Duodenal mucosa (tissue), 2 donors: ENCODE results near the gene SLC25A52.

Experiments
- H3K27ac ChIP-seq: one replicate; pipeline ENCODE4 v1.7.0; 2013; ENCODE audit warnings: low read depth, low read length
- H3K27me3 ChIP-seq, 2 donors: one replicate each; pipeline ENCODE4 v1.7.0; 2013; ENCODE audit warnings: low read length in 2 of 2, control low read depth in 1 of 2; ENCODE audit not compliant: insufficient read depth in 2 of 2, control insufficient read depth in 1 of 2
- H3K36me3 ChIP-seq, 2 donors: one replicate each; pipeline ENCODE4 v1.7.0; 2013; ENCODE audit warnings: low read length in 2 of 2, control low read depth in 1 of 2; ENCODE audit not compliant: insufficient read depth in 2 of 2, control insufficient read depth in 1 of 2
- H3K4me1 ChIP-seq, 2 donors: one replicate each; pipeline ENCODE4 v1.7.0; 2013; ENCODE audit warnings: low read length in 2 of 2, control low read depth in 1 of 2; ENCODE audit not compliant: insufficient read depth in 2 of 2, control insufficient read depth in 1 of 2
- H3K4me3 ChIP-seq, 2 donors: one replicate each; pipeline ENCODE4 v1.7.0; 2013; ENCODE audit warnings: low read length in 2 of 2, low read depth in 1 of 2
- H3K9ac ChIP-seq, 2 donors: one replicate each; pipeline ENCODE4 v1.7.0; 2013; ENCODE audit warnings: low read length in 2 of 2, low read depth in 1 of 2
- H3K9me3 ChIP-seq, 2 donors: one replicate each; pipeline ENCODE4 v1.7.0; 2013; ENCODE audit warnings: low read length in 2 of 2, control low read depth in 1 of 2; ENCODE audit not compliant: control insufficient read depth in 1 of 2

The SLC25A52 gene

DNA sequence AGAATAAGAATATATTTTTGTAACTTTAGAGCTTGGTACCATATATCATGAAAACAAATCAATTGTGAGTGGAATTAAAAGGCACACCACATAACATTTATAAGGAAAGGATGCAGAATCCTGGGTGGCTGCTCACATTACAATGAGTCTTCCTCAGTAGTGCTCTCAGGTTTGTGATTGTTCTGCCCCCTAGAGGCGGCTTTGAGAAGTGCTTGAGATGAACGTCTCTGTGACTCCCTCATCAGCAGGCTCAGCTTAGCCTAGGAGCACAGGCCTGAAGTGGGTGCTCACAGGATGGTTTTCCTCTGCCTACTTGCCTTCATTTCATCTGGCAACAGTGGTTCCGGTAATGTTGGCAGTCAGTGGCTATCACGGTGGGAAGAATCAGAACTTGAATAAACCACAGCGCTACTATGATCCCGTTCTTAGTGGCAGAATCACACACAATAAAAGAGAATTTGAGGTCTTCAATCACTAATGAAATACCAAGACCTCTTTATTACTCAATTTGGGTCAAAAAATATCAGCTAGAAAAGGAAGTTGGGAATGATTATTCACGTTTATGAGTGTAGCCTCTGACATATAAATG lies 38.2 kb downstream of the SLC25A52 start:
- no peaks in the 10 kb centered on the region for H3K27me3 ChIP-seq
- no peaks in the 10 kb centered on the region for H3K36me3 ChIP-seq
- H3K27ac ChIP-seq, result no peak overlapping the region
- H3K4me1 ChIP-seq, result peaks cover 0 to 5% of the 10 kb centered on the region in 2 donors
- no peak overlapping the region for H3K9ac ChIP-seq
- no peak overlapping the region for H3K4me3 ChIP-seq
- H3K9me3 ChIP-seq, result peaks cover 7 to 10% of the 10 kb centered on the region in 2 donors

DNA sequence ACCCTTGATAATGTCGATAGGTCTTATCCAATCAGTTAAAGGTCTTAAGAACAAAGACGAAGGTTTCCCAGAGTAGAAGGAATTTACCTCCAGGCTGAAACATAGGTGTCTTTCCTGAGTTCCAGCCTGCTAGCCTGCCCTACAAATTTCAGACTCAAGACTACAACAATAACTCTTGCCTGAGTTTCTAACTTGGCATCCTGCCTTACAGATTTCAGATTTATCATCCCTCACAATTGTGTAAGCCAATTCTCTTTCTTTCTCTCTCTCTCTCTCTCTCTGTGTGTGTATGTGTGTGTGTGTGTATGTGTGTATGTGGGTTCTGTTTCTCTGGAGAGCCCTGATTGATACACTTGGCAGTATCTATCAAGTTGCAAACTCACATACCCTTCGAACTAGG lies 39.1 kb downstream of the SLC25A52 start:
- Histone ChIP-seq H3K4me3 (no peak overlapping the region), H3K27ac (no peak overlapping the region), H3K9ac (no peak overlapping the region), H3K27me3 (no peaks in the 10 kb centered on the region), H3K4me1 (peaks cover 0 to 5% of the 10 kb centered on the region in 2 donors), H3K36me3 (no peaks in the 10 kb centered on the region), H3K9me3 (peaks cover 7 to 10% of the 10 kb centered on the region in 2 donors)

DNA sequence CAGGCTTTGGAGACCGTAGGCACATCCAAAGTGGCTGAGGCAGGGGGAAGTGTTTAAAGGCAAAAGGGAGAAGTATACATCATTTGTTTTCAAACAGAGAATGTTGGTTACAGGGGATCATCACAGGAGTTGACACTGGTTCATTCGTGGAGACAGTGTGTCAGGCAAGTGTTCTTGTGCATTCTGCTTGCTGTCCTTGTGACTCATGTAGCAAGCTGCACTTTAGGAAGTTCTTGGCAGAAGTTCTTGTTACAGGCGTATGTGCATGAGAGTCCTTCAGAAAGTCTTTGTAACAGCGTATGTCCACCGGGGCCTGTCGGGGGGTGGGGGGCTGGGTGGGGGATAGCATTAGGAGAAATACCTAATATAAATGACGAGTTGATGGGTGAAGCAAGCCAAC lies 39.8 kb downstream of the SLC25A52 start:
- Histone ChIP-seq H3K9me3 (peaks cover 7 to 10% of the 10 kb centered on the region in 2 donors), H3K27ac (no peak overlapping the region), H3K9ac (no peak overlapping the region), H3K4me1 (peaks cover 0 to 5% of the 10 kb centered on the region in 2 donors), H3K36me3 (no peaks in the 10 kb centered on the region), H3K4me3 (no peak overlapping the region), H3K27me3 (no peaks in the 10 kb centered on the region)

DNA sequence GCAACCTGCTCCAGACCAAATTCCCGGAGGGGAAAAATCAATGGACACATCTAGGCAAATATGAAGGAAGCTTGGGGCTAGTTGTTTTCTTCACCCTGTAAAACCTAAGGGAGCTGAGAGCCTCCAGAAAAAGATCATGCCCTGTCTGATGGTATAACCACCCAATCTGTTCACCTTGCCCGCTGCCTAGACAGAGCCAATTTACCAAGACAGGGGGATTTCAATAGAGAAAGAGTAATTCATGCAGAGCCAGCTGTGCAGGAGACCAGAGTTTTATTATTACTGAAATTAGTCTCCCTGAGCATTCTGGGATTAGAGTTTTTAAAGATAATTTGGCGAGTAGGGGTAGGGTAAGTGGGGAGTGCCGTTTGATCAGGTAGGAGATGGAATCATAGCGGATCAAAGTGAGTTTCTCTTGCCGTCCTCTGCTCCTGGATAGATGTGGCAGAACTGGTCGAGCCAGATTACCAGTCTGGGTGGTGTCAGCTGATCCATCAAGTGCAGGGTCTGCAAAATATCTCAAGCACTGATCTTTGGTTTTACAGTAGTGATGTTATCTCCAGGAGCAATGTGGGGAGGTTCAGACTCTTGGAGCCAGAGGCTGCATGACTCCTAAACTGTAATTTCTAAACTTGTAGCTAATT lies 41.2 kb downstream of the SLC25A52 start:
- H3K27me3 ChIP-seq, result no peaks in the 10 kb centered on the region
- H3K36me3 ChIP-seq, result no peaks in the 10 kb centered on the region
- no peak overlapping the region for H3K9ac ChIP-seq
- peaks cover 0 to 3% of the 10 kb centered on the region in 2 donors for H3K4me1 ChIP-seq
- H3K9me3 ChIP-seq, result peaks cover 7 to 10% of the 10 kb centered on the region in 2 donors
- H3K27ac ChIP-seq, result no peak overlapping the region
- no peak overlapping the region for H3K4me3 ChIP-seq

DNA sequence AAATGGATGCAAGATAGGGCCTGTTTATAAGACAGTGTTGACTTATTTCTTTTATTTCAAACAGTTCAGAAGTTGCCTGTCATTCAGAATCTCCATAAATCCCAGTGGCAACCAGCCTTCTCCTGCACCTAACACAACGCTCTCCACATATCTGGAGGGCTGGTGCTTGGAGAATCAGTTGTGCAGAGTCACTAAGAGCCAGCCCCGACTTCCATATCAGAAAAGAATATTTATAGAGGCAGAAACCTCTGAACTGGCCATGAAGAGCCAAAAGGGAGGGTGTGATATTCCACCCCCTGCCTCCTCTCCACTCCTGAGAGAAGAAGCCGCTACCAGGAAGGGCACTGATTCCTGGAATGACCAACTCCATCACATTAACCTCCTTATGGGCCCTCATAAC lies 42.3 kb downstream of the SLC25A52 start:
- Histone ChIP-seq H3K4me1 (no peaks in the 10 kb centered on the region), H3K9ac (no peak overlapping the region), H3K36me3 (no peaks in the 10 kb centered on the region), H3K4me3 (no peak overlapping the region), H3K27ac (no peak overlapping the region), H3K9me3 (peaks cover 7 to 10% of the 10 kb centered on the region in 2 donors), H3K27me3 (no peaks in the 10 kb centered on the region)

DNA sequence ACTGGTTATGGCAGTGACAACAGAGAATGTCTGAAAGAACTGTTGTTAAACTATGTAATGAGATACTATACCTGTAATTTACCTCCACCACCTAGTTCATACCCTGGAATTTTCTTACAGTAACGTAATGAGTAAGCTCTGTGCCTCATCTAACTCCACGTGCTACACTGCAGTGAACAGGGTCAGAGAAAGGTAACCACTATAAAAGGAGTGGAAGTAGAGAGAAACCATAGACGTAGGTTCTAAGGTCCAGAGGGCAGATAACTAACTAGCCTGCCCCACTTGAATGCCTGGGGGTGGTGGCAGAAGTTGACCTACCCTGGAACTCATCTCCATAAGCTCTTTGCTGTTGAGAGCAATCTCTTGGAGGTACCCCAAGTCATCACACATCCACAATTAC lies 44.3 kb downstream of the SLC25A52 start:
- no peak overlapping the region for H3K9ac ChIP-seq
- H3K36me3 ChIP-seq, result no peaks in the 10 kb centered on the region
- H3K27ac ChIP-seq, result no peak overlapping the region
- H3K4me1 ChIP-seq, result no peaks in the 10 kb centered on the region
- H3K4me3 ChIP-seq, result no peak overlapping the region
- H3K9me3 ChIP-seq, result peaks cover 7 to 10% of the 10 kb centered on the region in 2 donors
- H3K27me3 ChIP-seq, result no peaks in the 10 kb centered on the region

DNA sequence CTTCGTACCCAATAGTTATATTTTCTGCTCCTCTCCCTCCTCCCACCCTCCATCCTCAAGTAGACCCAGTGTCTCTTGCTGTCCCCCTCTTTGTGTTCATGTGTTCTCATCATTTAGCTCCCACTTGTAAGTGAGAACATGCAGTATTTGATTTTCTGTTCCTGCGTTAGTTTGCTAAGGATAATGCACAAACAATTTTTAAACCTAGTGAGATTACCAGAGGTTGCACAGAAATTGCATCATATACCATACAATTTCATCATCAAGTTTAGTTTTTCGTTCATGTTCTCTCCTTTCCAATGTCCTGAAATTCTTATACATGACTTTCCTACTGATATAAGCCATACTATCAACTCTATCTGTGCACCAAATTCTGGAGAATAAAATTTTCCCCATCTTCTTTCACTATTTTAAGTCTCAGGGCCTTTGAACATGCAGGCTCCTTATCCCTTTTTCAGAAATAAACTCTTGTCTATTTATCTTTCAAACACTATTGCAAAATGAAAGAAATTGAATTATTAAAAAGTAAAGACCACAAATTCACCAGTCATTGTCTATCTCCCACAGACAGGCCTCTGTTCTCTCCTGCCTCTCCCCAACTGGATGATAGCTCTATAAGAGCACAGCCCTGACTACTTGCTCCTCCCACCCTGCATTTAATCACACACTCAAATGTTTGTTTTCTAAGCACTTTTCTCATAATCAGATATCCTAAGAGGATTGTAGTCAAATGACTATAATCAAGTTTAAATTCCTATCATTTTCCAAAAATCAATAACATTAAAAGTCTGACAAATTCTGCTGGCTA lies 49.1 kb downstream of the SLC25A52 start:
- Histone ChIP-seq H3K4me3 (no peak overlapping the region), H3K4me1 (no peaks in the 10 kb centered on the region), H3K9ac (no peak overlapping the region), H3K27me3 (no peaks in the 10 kb centered on the region), H3K36me3 (no peaks in the 10 kb centered on the region), H3K27ac (no peak overlapping the region), H3K9me3 (peaks cover 0 to 2% of the 10 kb centered on the region in 2 donors)

DNA sequence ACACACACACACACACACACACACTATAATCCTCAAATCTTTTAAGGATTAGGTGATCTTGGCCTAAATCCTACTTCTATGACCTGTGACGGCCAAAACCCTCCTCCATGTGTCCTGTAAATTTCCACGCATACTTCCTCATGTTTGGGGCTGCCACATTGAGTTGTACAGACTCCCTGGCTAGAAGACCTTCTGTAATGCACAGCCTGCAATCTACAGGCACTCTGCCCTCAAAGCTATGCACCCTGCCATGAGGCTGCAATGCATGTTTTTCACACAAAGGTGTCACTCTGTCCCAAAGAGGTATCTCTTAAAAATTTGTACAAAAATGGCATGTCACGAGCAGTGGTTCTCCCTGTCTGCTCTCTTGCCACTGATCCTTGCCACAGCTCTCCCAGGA lies 49.9 kb downstream of the SLC25A52 start:
- no peaks in the 10 kb centered on the region for H3K4me1 ChIP-seq
- H3K9ac ChIP-seq, result no peak overlapping the region
- no peak overlapping the region for H3K4me3 ChIP-seq
- H3K27ac ChIP-seq, result no peak overlapping the region
- peaks cover 0 to 2% of the 10 kb centered on the region in 2 donors for H3K9me3 ChIP-seq
- no peaks in the 10 kb centered on the region for H3K27me3 ChIP-seq
- H3K36me3 ChIP-seq, result no peaks in the 10 kb centered on the region
